M059J (cell line): ENCODE measurements around the gene TRIM66. TPM values are rescaled to one million over a fixed set of nuclear protein-coding genes. Genes with fewer than 3 reads are reported as not detected.

Experiments used
- DNase-seq: peaks from one replicate; pipeline ENCODE4 v3.0.0-alpha.2; 2012; ENCODE audit warnings: low read depth
- total RNA-seq: library from RNA; depleted of rRNA; stranded (reverse); fragments of >200 nt; shearing (Covaris generic); gene quantifications from 2 replicates; pipeline ENCODE4 v1.2.3, GENCODE V29; 2014

Gene TRIM66
- total RNA-seq, 1 experiment from 2014 or later = 2.2 TPM

GRCh38 chr11:8612522-8612921 lies 69.9 kb downstream of the TRIM66 start:
- DNase-seq = no peak

GRCh38 chr11:8610532-8611116 lies 71.8 kb downstream of the TRIM66 start:
- no peak for DNase-seq

- peak; percentile 49 for DNase-seq
These were observed 73.8 kb downstream of the TRIM66 start for GRCh38 chr11:8608652-8609051.

GRCh38 chr11:8605971-8606563 lies 76.4 kb downstream of the TRIM66 start:
- DNase-seq = no peak

- DNase-seq = peak; percentile 98
These were observed 78.3 kb downstream of the TRIM66 start for GRCh38 chr11:8604078-8604723.

- no peak for DNase-seq
These were observed 78.8 kb downstream of the TRIM66 start for GRCh38 chr11:8603696-8604077.

GRCh38 chr11:8601376-8602133 lies 80.9 kb downstream of the TRIM66 start:
- no peak for DNase-seq

- DNase-seq = no peak
These were observed 84.0 kb downstream of the TRIM66 start for GRCh38 chr11:8598506-8598905.

- peak; percentile 60 for DNase-seq
These were observed 85.3 kb downstream of the TRIM66 start for GRCh38 chr11:8597182-8597581.

GRCh38 chr11:8596504-8597046 lies 85.9 kb downstream of the TRIM66 start:
- DNase-seq = no peak

GRCh38 chr11:8593935-8594909 lies 88.2 kb downstream of the TRIM66 start, which contains the start of gene STK33:
TSS of gene STK33 (minus strand) at chr11:8594228. CDS start at chr11:8474905, 119,323 bp downstream.
- peak; percentile 51 for DNase-seq

- no peak for DNase-seq
These were observed 89.0 kb downstream of the TRIM66 start for GRCh38 chr11:8593455-8593854.

GRCh38 chr11:8587915-8588314 lies 94.5 kb downstream of the TRIM66 start:
- DNase-seq = no peak

- peak; percentile 48 for DNase-seq
These were observed 95.7 kb downstream of the TRIM66 start for GRCh38 chr11:8586805-8587204.

GRCh38 chr11:8586184-8586583 lies 96.3 kb downstream of the TRIM66 start:
- DNase-seq = no peak

- DNase-seq = no peak
These were observed 98.0 kb downstream of the TRIM66 start for GRCh38 chr11:8584511-8584910.

- peak; percentile 42 for DNase-seq
These were observed 98.4 kb downstream of the TRIM66 start for GRCh38 chr11:8584082-8584481.

GRCh38 chr11:8581300-8581699 lies 101.2 kb downstream of the TRIM66 start:
- DNase-seq = no peak

GRCh38 chr11:8577791-8578581 lies 104.5 kb downstream of the TRIM66 start:
- peak; percentile 20 for DNase-seq

GRCh38 chr11:8574798-8575197 lies 107.7 kb downstream of the TRIM66 start:
- DNase-seq = no peak
